NCI-H345 treated with DMSO at 0.1 percent for 48 hours (cell line): ENCODE measurements around the gene COL27A1.
"Not testable (repeated sequence)": the region's sequence is repeated elsewhere in the genome, so short reads cannot be mapped to it uniquely, and the experiment has no call there.

Source experiments
- DNase-seq: peaks from one replicate; lab custom pipeline; 2025; ENCODE audit not compliant: unreplicated experiment; lab: John Stamatoyannopoulos, UW

The COL27A1 gene

GRCh38 chr9:114122136-114123027, 33.0 kb upstream of the COL27A1 start:
- no peak for DNase-seq

- DNase-seq = no peak
Measured at GRCh38 chr9:114123031-114123977, 32.0 kb upstream of the COL27A1 start.

- no peak for DNase-seq
Measured at GRCh38 chr9:114124138-114124537, 31.2 kb upstream of the COL27A1 start.

DNA sequence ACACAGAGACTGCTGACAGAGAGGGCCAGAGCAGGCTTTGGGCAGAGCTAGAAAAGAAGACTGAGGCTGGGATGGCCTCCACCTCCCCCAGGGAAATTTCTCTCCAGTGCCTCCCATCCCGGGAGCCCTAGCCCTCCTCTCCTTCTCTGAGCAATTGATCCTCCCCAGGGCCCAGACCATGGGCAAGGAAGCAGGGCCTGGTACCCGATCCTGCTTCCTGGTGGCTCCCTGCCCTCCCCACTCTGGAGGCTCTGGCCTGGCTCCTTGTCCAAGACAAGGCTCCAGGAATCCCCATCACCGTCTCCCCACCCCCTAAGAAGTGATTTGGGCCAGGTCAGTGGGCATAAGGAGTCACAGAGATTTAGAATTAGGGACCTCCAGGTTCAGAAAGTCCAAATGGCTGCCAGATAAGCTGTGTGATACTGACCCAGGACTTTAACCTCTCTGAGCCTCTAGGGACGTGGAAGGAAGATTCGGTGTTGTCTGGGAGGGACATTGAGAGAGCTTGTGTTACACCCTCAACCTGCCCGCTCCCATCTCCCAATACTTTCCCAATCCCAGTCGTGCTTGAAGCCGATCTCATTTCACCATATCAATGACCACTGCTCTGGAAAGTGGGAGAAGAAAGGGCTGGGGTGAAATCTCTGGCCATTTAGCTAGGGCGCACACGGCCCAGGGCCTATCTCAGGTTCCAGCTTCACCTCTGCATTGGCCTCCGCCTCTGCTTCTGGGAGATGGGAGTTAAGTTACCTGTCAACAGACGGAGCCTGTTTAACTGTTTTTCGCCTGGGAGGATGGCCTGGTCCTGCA, 30.5 kb upstream of the COL27A1 start:
- no peak for DNase-seq

- DNase-seq = no peak
Measured at GRCh38 chr9:114125476-114126013, 29.8 kb upstream of the COL27A1 start.

GRCh38 chr9:114126247-114127060, 28.9 kb upstream of the COL27A1 start:
- DNase-seq = no peak

DNA sequence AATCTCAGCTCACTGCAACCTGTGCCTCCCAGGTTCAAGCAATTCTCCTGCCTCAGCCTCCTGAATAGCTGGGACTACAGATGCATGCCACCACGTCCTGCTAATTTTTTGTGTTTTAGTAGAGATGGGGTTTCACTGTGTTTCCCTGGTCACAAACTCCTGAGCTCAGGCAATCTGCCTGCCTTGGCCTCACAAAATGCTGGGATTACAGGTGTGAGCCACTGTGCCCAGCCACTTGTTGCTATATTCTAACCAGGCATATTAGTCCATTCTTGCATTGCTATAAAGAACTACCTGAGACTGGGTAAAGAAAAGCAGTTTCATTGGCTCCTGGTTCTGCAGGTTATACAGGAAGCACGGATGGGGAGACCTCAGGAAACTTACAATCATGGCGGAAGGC, 26.6 kb upstream of the COL27A1 start:
- DNase-seq = not testable (repeated sequence)

GRCh38 chr9:114130141-114130540, 25.2 kb upstream of the COL27A1 start:
- DNase-seq = no peak

- no peak for DNase-seq
Measured at GRCh38 chr9:114130624-114131277, 24.6 kb upstream of the COL27A1 start.

DNA sequence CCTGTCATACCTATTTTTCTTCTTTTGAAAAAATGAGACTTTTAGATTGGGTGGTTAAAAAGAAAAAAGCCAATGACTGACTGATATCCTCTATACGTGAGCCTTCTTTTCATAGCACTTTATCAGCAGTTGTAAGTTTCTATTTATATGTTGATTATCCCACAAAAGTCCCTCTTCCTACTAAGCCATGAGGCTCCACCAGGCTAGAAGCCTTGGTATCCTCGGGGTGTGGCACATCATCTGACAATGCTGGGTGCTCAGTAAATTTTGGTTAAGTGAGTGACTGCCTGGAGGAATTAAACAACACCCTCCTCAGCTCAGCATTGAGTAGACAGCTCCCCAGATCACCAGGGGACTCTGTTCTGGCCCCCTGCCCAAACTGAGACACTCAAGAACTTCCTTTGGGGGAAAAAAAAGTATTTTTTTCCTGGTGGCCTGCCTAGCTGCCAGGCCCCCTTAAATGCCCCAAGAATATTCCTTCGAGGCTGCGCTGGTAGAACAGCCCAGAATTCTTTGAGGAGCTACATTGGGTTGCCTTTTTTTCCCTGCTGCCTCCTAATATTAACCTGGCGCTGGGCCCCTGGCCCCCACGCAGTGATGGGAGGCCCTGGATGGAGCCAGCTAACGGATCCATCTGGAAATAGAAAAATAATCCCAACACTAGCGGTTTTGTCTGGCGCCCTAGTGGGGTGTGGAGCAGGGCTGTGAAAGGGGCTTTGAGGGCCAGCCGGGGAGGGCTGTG, 23.4 kb upstream of the COL27A1 start:
- DNase-seq = no peak

- DNase-seq = no peak
Measured at GRCh38 chr9:114132550-114132918, 22.8 kb upstream of the COL27A1 start.

GRCh38 chr9:114134827-114135396, 20.4 kb upstream of the COL27A1 start:
- DNase-seq = no peak

- DNase-seq = no peak
Measured at GRCh38 chr9:114137831-114138230, 17.5 kb upstream of the COL27A1 start.

DNA sequence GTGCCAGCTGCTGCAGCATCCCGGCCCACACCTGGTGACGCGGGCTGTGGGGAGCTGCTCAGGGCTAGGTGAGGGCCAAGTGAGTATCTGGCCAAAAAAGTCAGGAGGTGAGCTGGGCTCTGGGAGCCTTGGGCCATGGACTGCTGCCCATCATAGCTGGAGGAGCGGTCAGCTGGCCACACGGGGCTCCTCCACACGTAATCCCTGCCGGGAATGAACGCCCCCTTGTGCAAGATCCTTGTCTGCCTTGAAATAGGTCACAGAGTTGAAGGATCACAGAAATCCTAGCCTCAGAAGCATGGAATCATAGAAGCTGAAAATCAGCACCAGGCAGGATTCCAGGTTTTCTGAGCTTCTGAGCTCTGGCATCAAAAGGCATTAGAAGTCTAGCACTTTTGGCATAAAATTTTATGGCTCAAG, 16.8 kb upstream of the COL27A1 start:
- no peak for DNase-seq

DNA sequence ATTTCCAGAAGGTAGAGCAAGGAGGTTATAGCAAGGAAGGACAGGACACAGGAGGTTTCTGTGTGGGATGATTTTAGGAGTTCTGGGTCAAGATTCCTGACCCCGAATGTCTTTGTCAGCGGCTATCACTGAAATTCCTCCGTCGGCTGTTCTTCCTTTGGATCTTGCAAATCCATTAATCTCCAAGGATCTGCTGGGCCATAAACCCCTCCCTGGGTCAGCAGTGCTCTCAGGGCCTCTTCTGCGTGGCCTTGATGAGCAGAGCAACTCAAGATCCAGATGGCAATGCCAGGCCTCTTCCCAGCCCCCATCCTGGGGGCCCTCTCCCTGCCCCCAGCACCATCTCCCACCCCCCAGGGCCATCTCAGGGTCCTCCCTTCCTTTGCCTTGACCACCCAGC, 16.3 kb upstream of the COL27A1 start:
- no peak for DNase-seq

DNA sequence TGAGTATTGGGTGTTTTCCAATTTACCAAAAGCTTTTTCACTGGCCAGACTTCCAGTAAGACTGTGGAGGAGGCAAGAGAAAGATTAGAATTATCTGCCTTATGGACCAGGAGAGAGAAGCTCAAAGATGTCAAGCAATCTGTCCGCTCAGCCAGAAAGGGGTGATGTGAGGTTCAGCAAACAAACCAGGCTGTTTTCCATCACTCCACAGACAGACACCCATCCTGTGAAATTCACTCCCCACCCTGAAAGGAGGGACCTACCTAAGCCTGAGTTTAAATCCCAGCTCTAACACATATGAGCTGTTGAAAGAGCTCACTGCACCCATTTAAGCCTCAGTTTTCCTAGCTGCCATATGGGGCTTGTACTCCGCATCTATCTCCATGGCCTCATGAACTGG, 14.9 kb upstream of the COL27A1 start:
- DNase-seq = no peak

DNA sequence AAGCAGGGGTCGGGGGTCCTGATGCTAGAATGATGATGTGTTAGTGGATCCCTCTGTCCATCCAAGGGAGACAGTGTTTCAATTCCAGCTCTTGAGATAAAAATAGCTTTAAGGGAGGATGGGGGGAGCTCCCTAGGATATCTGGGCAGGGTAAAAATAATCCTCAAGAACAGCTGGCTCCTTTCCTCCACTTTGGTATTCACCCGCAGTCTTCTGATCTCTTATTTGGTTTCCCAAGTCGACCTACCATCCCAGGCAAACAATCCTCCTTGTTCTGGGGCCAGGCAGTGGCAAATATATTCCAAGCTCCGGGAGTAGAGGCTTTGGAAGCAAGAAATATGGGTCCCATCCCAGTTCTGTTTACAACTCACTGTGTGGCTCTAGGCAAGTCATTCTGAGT, 14.5 kb upstream of the COL27A1 start:
- DNase-seq = no peak
